ENCODE measurements around the gene HRH1. TPM values are rescaled to one million over a fixed set of nuclear protein-coding genes. Genes with fewer than 3 reads are reported as not detected.

Gene HRH1
- polyA plus RNA-seq, 3 donors: 0.08 to 0.24 TPM; not detected in 1

DNA sequence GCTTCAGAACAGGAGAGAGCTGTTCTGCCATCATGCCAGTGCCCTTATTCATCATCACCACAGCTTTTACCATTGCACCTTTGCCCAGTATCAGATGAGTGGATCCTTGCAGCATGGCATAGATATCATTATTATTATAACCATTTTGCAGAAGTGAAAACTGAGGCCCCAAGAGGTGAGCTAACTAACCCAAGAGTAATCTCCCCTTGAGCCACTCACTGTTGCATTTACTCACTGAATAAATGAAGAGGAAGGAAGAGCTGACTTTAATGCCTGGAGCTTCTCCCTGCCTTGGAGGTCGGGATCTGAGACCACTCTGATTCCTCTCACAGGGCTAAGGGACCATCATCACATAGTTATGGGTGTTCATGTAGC is 32.0 kb downstream of the HRH1 start:
- intact Hi-C loops (cut with micrococcal nuclease): no loop called here
- H2AFZ ChIP-seq (ENCODE audit: insufficient read depth, low read depth, low read length, poor library complexity, severe bottlenecking): no peak overlapping the region
- H3K4me1 ChIP-seq (ENCODE audit: control insufficient read depth in 1 of 2, insufficient read depth in 2 of 2, low read length in 2 of 2): peaks cover 12 to 18% of the 10 kb centered on the region in 2 donors
- peaks cover 0 to 3% of the 10 kb centered on the region in 2 donors for H3K36me3 Mint-ChIP-seq
- H3K27ac Mint-ChIP-seq: no peak overlapping the region
- H3K4me3 Mint-ChIP-seq: no peak overlapping the region
- no peaks in the 10 kb centered on the region for H4K20me1 ChIP-seq (ENCODE audit: insufficient read depth, low read length)
- H3K4me1 Mint-ChIP-seq: no peaks in the 10 kb centered on the region
- H3K9ac ChIP-seq (ENCODE audit: insufficient read depth, low read length, poor library complexity, severe bottlenecking): no peak overlapping the region
- TF ChIP-seq, protein P1, sequence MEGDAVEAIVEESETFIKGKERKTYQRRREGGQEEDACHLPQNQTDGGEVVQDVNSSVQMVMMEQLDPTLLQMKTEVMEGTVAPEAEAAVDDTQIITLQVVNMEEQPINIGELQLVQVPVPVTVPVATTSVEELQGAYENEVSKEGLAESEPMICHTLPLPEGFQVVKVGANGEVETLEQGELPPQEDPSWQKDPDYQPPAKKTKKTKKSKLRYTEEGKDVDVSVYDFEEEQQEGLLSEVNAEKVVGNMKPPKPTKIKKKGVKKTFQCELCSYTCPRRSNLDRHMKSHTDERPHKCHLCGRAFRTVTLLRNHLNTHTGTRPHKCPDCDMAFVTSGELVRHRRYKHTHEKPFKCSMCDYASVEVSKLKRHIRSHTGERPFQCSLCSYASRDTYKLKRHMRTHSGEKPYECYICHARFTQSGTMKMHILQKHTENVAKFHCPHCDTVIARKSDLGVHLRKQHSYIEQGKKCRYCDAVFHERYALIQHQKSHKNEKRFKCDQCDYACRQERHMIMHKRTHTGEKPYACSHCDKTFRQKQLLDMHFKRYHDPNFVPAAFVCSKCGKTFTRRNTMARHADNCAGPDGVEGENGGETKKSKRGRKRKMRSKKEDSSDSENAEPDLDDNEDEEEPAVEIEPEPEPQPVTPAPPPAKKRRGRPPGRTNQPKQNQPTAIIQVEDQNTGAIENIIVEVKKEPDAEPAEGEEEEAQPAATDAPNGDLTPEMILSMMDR (IDR thresholded peaks at IDR 0.05): no peak
- no peaks in the 10 kb centered on the region for H3K9me3 ChIP-seq (replicated peaks in 1 of 2; ENCODE audit: control insufficient read depth in 1 of 2, insufficient read depth in 1 of 2, low read length in 2 of 2)
- H3K36me3 ChIP-seq (replicated peaks in 1 of 2; ENCODE audit: control insufficient read depth in 1 of 2, insufficient read depth in 2 of 2, low read length in 2 of 2): no peaks in the 10 kb centered on the region
- no peak overlapping the region for H3K4me2 ChIP-seq (replicated peaks; ENCODE audit: extremely low read depth, low read length, poor library complexity, severe bottlenecking)
- no peaks in the 10 kb centered on the region for H3K79me2 ChIP-seq (ENCODE audit: insufficient read depth, low read length)
- no peaks in the 10 kb centered on the region for H3K27me3 ChIP-seq (ENCODE audit: control insufficient read depth in 2 of 2, insufficient read depth in 2 of 2, low read length in 2 of 2)
- no peak for DNase-seq
- peaks cover 0 to 5% (median 0%) of the 10 kb centered on the region in 3 donors for H3K27me3 Mint-ChIP-seq (ENCODE audit: low read depth in 3 of 3)
- H3K4me3 ChIP-seq (replicated peaks in 1 of 3; ENCODE audit: low read depth in 2 of 3, low read length in 3 of 3): no peak overlapping the region
- WGBS (ENCODE audit: insufficient coverage): no CpG with 5 or more reads among the region's 1 CpG
- H3K9me3 Mint-ChIP-seq: no peaks in the 10 kb centered on the region
- H3K27ac ChIP-seq (ENCODE audit: low read depth in 1 of 2, low read length in 2 of 2): no peak overlapping the region

DNA sequence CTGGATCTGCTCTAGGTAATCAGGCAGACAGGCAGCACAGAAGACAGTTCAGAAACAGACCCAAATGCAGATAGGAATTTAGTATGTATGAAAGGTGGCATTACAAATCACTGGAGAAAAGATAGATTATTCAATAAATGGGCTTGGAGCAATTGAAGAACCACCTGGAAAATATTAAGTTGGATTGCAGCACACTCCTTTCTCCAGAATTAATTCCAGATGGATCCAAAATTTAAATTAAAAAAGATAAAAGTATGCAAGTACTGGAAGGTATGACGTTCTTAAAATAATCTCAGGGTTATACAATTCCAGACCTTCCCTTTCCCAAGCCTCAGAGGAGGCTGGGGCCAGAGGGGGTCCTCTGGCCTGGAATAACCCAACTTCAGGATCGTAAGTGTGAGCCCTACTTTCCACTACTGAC is 32.5 kb downstream of the HRH1 start:
- no peak overlapping the region for H3K9ac ChIP-seq (ENCODE audit: insufficient read depth, low read length, poor library complexity, severe bottlenecking)
- intact Hi-C loops (cut with micrococcal nuclease): no loop called here
- Mint-ChIP-seq H3K9me3 (no peaks in the 10 kb centered on the region), H3K4me3 (no peak overlapping the region), H3K36me3 (peaks cover 0 to 3% of the 10 kb centered on the region in 2 donors), H3K27me3 (ENCODE audit: low read depth in 3 of 3) (peaks cover 0 to 5% (median 0%) of the 10 kb centered on the region in 3 donors), H3K4me1 (no peaks in the 10 kb centered on the region), H3K27ac (no peak overlapping the region)
- no peak overlapping the region for H3K4me3 ChIP-seq (replicated peaks in 1 of 3; ENCODE audit: low read depth in 2 of 3, low read length in 3 of 3)
- no CpG with 5 or more reads among the region's 2 CpGs for WGBS (ENCODE audit: insufficient coverage)
- no peak overlapping the region for H3K4me2 ChIP-seq (replicated peaks; ENCODE audit: extremely low read depth, low read length, poor library complexity, severe bottlenecking)
- peaks cover 0 to 2% of the 10 kb centered on the region in 2 donors for H3K36me3 ChIP-seq (replicated peaks in 1 of 2; ENCODE audit: control insufficient read depth in 1 of 2, insufficient read depth in 2 of 2, low read length in 2 of 2)
- TF ChIP-seq, protein P1 (IDR thresholded peaks at IDR 0.05): no peak
- peaks cover 12 to 18% of the 10 kb centered on the region in 2 donors for H3K4me1 ChIP-seq (ENCODE audit: control insufficient read depth in 1 of 2, insufficient read depth in 2 of 2, low read length in 2 of 2)
- H3K27ac ChIP-seq (ENCODE audit: low read depth in 1 of 2, low read length in 2 of 2): no peak overlapping the region
- DNase-seq: no peak
- H3K9me3 ChIP-seq (replicated peaks in 1 of 2; ENCODE audit: control insufficient read depth in 1 of 2, insufficient read depth in 1 of 2, low read length in 2 of 2): no peaks in the 10 kb centered on the region
- H3K27me3 ChIP-seq (ENCODE audit: control insufficient read depth in 2 of 2, insufficient read depth in 2 of 2, low read length in 2 of 2): no peaks in the 10 kb centered on the region
- H4K20me1 ChIP-seq (ENCODE audit: insufficient read depth, low read length): no peaks in the 10 kb centered on the region
- H2AFZ ChIP-seq (ENCODE audit: insufficient read depth, low read depth, low read length, poor library complexity, severe bottlenecking): no peak overlapping the region
- H3K79me2 ChIP-seq (ENCODE audit: insufficient read depth, low read length): no peaks in the 10 kb centered on the region

Data from CD14-positive monocyte (primary cell).